Heart left ventricle (tissue), 13 donors: ENCODE results near the gene GUCY2C.

ENCODE experiments used
- POLR2A ChIP-seq, 2 donors: fragments of 450-650 bp; IDR thresholded peaks; one replicate each; pipeline ENCODE4 v1.6.1; 2017; ENCODE audit warnings: antibody characterized with exemption in 2 of 2, mild to moderate bottlenecking in 2 of 2, moderate library complexity in 2 of 2
- TF ChIP-seq, protein P1 (sequence below), 12 donors: fragments of 200-600 bp; sonication (generic) in 4 of 12; IDR thresholded peaks; one replicate each; pipeline versions ENCODE4 v1.5.0 to v1.8.0; 2018 to 2022; ENCODE audit warnings: antibody characterized with exemption in 12 of 12, mild to moderate bottlenecking in 5 of 12
- donor health status: ischemic (EF 13 %, LVEDD 7.1; RV severe dilation, severe dysfunction).
- donor health status: DM: no; HTN: yes; CAD: no.
- donor health status: DM: no; HTN: no; CAD: no.
- donor health status: ischemic (EF 25% LVEDD 6.9; RV normal size, moderate dysfunction).
- donor health status: ischemic (EF 25% LVEDD 5.7; RV mildly dilated, moderate dysfunction).
- donor health status: ischemic (EF 35%, LVEDD 5.7; RV mildly dilated, moderate dysfunction).
- donor health status: nonischemic (EF 11% LVEDD 7.7; RV severe dilation, severe dysfunction).
- donor health status: DM: yes; HTN: yes; CAD: no.
- donor health status: PGD.
- donor health status: ischemic (EF 29% LVEDD 5.4; RV normal size, mild dysfunction).
- donor health status: nonischemic (EF 23%, LVEDD 6.1; RV moderate dilation, normal function).

DNA sequence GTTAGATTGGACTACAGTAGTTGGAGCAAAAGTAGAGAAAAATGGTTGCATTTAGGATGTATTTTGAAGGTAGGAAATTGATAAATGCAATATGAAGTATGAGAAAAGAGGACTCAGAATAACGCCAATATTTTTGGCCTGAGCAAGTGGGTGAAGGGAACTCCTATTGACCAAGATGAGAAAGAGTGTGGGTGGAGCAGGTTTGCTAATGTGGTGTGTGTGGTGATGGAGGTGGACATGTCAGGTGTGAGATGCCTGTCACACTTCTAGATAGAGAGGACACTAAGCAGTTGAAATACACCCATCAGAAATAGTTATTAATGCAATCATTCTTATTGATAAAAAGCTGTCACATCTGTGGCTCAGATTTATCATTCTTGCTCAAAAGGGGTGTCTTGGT lies 7.3 kb downstream of the GUCY2C start:
- TF ChIP-seq, protein P1, sequence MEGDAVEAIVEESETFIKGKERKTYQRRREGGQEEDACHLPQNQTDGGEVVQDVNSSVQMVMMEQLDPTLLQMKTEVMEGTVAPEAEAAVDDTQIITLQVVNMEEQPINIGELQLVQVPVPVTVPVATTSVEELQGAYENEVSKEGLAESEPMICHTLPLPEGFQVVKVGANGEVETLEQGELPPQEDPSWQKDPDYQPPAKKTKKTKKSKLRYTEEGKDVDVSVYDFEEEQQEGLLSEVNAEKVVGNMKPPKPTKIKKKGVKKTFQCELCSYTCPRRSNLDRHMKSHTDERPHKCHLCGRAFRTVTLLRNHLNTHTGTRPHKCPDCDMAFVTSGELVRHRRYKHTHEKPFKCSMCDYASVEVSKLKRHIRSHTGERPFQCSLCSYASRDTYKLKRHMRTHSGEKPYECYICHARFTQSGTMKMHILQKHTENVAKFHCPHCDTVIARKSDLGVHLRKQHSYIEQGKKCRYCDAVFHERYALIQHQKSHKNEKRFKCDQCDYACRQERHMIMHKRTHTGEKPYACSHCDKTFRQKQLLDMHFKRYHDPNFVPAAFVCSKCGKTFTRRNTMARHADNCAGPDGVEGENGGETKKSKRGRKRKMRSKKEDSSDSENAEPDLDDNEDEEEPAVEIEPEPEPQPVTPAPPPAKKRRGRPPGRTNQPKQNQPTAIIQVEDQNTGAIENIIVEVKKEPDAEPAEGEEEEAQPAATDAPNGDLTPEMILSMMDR (IDR thresholded peaks at IDR 0.05) = no peak
- no peak for TF ChIP-seq POLR2A (IDR thresholded peaks at IDR 0.05)
